ENCODE results near the gene TAF4. TPM values are rescaled to one million over a fixed set of nuclear protein-coding genes. Genes with fewer than 3 reads are reported as not detected.
A peak's percentile ranks its signal among the peaks of the same experiment; 100 is the strongest.

Gene TAF4
- total and polyA plus RNA-seq, 2 of the 13 experiments (the other 11 are each of a cell fraction or from before 2014, with no cell fraction given) = 5.9 to 12.0 TPM

- no peak for TF ChIP-seq NRL (CRISPR knock-in tag; IDR thresholded peaks at IDR 0.05; ENCODE audit: borderline replicate concordance)
- TF ChIP-seq ZNF567 (CRISPR knock-in tag; IDR thresholded peaks at IDR 0.05; ENCODE audit: borderline replicate concordance) = 0 out of 2 replicates have a peak, but pooled peaks have one; percentile 41
- peak; percentile 96 for TF ChIP-seq ZNF607 (CRISPR knock-in tag; IDR thresholded peaks at IDR 0.05; ENCODE audit: borderline replicate concordance)
- TF ChIP-seq ZNF20 (CRISPR knock-in tag; IDR thresholded peaks at IDR 0.05) = no peak
- TF ChIP-seq SP2 (CRISPR knock-in tag; IDR thresholded peaks at IDR 0.05) = peak; percentile 85
- TF ChIP-seq DR1 (CRISPR knock-in tag; IDR thresholded peaks at IDR 0.05) = no peak
- TF ChIP-seq ZKSCAN1 (IDR thresholded peaks at IDR 0.05; ENCODE audit: low read length) = no peak
- peak; percentile 38 for TF ChIP-seq GMEB2 (CRISPR knock-in tag; IDR thresholded peaks at IDR 0.05; ENCODE audit: low read depth)
- TF ChIP-seq NFRKB (IDR thresholded peaks at IDR 0.05) = no peak
- TF ChIP-seq POGK (CRISPR knock-in tag; conservative IDR thresholded peaks at IDR 0.05) = no peak
- TF ChIP-seq ZNF12 (CRISPR knock-in tag; IDR thresholded peaks at IDR 0.05) = no peak
- no peak for TF ChIP-seq ZNF17 (CRISPR knock-in tag; IDR thresholded peaks at IDR 0.05)
- 0 out of 2 replicates have a peak, but pooled peaks have one; percentile 44 for TF ChIP-seq FOXJ3 (CRISPR knock-in tag; IDR thresholded peaks at IDR 0.05; ENCODE audit: borderline replicate concordance)
- no peak for TF ChIP-seq ZNF720 (CRISPR knock-in tag; IDR thresholded peaks at IDR 0.05)
- TF ChIP-seq ZFYVE20 (CRISPR knock-in tag; IDR thresholded peaks at IDR 0.05; ENCODE audit: borderline replicate concordance, low read depth) = no peak
- TF ChIP-seq MZF1 (CRISPR knock-in tag; IDR thresholded peaks at IDR 0.05; ENCODE audit: borderline replicate concordance) = no peak
- TF ChIP-seq REL (CRISPR knock-in tag; conservative IDR thresholded peaks at IDR 0.05) = peak; percentile 26; the same call in 1 of the 2 replicates
- no peak for TF ChIP-seq ATF1 (CRISPR knock-in tag; IDR thresholded peaks at IDR 0.05)
- no peak for TF ChIP-seq ZBTB40 (IDR thresholded peaks at IDR 0.05)
- TF ChIP-seq ZBTB40 (CRISPR knock-in tag; IDR thresholded peaks at IDR 0.05) = 0 out of 2 replicates have a peak, but pooled peaks have one; percentile 28
These were observed 1.3 kb upstream of the TAF4 start (continued) for GRCh38 chr20:62066983-62067433.

All from HepG2 (cell line).